ENCODE measurements around the gene CLDN22. TPM values are rescaled to one million over a fixed set of nuclear protein-coding genes. Genes with fewer than 3 reads are reported as not detected.
"Not testable (repeated sequence)": the region's sequence is repeated elsewhere in the genome, so short reads cannot be mapped to it uniquely, and the experiment has no call there.

CLDN22 gene
- total and polyA plus RNA-seq, 10 of the 15 experiments (the other 5 are each of a cell fraction or from before 2014, with no cell fraction given) = not detected

GRCh38 chr4:183326853-183327252 is 6.8 kb upstream of the CLDN22 start:
- Histone ChIP-seq H3K27ac (ENCODE audit: control insufficient read depth, insufficient read depth) (no peak overlapping the region), H3K4me1 (ENCODE audit: control insufficient read depth, insufficient read depth, low read length) (no peaks in the 10 kb centered on the region), H3K4me2 (ENCODE audit: control insufficient read depth, insufficient read depth) (no peak overlapping the region), H2AFZ (ENCODE audit: control insufficient read depth, low read depth, low read length) (no peak overlapping the region), H3K79me2 (ENCODE audit: control insufficient read depth, insufficient read depth, low read length) (no peaks in the 10 kb centered on the region), H3K9me3 (replicated peaks; ENCODE audit: control insufficient read depth, insufficient read depth, low read length) (no peaks in the 10 kb centered on the region; the same call in 2 of the 3 replicates), H3K4me3 (no peak overlapping the region), H3K9ac (ENCODE audit: control insufficient read depth, insufficient read depth, low read length) (no peak overlapping the region), H3K36me3 (ENCODE audit: control insufficient read depth in 2 of 2, insufficient read depth in 2 of 2, low read length in 1 of 2) (no peaks in the 10 kb centered on the region), H4K20me1 (ENCODE audit: control insufficient read depth, insufficient read depth) (no peaks in the 10 kb centered on the region), H3K27me3 (replicated peaks in 1 of 2; ENCODE audit: control insufficient read depth in 2 of 2, insufficient read depth in 2 of 2, low read length in 1 of 2) (no peaks in the 10 kb centered on the region; a peak in 1 of 4 replicates)
- ChIA-PET CTCF (interaction anchor here (0.7 kb wide), 1 partner anchor 742 kb away, joined by 3 read pairs; no protein-coding TSS in a partner anchor), POLR2A (no interaction called here), SMC1A (ENCODE audit: uncharacterized antibody, unreplicated experiment) (no interaction called here), RAD21 (ENCODE audit: unreplicated experiment) (no interaction called here)
- no TSS peak for BruUV-seq (replicated peaks)
- WGBS (ENCODE audit: insufficient coverage, insufficient replicate concordance, low lambda C conversion rate, missing lambda C conversion rate) = 0% methylated on average over 2 of the region's 2 CpGs
- FAIRE-seq = no peak
- no peak for ATAC-seq
- no peak for DNase-seq (ENCODE audit: low read depth, low spot score)
- no peak for TF ChIP-seq ZNF217 (IDR thresholded peaks at IDR 0.05)
- intact Hi-C loops (cut with micrococcal nuclease; ENCODE audit: unreplicated experiment) (no loop called here), in situ Hi-C loops (cut with MboI) (no loop called here)

DNA sequence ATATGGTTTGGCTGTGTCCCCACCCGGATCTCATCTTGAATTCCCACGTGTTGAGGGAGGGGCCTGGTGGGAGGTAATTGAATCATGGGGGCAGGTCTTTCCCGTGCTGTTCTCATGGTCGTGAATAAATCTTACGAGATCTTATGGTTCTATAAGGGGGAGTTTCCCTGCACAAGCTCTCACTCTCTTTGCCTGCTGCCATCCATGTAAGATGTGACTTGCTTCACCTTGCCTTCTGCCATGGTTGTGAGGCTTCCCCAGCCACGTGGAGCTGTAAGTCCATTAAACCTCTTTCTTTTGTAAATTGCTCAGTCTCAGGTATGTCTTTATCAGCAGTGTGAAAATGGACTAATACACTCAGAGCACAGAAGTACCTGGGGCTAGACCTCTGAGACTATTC is 6.3 kb upstream of the CLDN22 start:
- POLR2A ChIA-PET = interaction anchor here (0.6 kb wide), 1 partner anchor 29 kb away, joined by 3 read pairs; no protein-coding TSS in a partner anchor
- in situ Hi-C loops (cut with MboI); H3K4me2 ChIP-seq (ENCODE audit: control insufficient read depth, insufficient read depth); H3K27me3 ChIP-seq (replicated peaks in 1 of 2; ENCODE audit: control insufficient read depth in 2 of 2, insufficient read depth in 2 of 2, low read length in 1 of 2); intact Hi-C loops (cut with micrococcal nuclease; ENCODE audit: unreplicated experiment); H3K4me1 ChIP-seq (ENCODE audit: control insufficient read depth, insufficient read depth, low read length); H3K9me3 ChIP-seq (replicated peaks; ENCODE audit: control insufficient read depth, insufficient read depth, low read length); H3K4me3 ChIP-seq; H3K27ac ChIP-seq (ENCODE audit: control insufficient read depth, insufficient read depth); H3K9ac ChIP-seq (ENCODE audit: control insufficient read depth, insufficient read depth, low read length); H3K36me3 ChIP-seq (ENCODE audit: control insufficient read depth in 2 of 2, insufficient read depth in 2 of 2, low read length in 1 of 2); ATAC-seq; DNase-seq (ENCODE audit: low read depth, low spot score); H3K79me2 ChIP-seq (ENCODE audit: control insufficient read depth, insufficient read depth, low read length); FAIRE-seq; CTCF ChIA-PET; H2AFZ ChIP-seq (ENCODE audit: control insufficient read depth, low read depth, low read length); BruUV-seq (replicated peaks); H4K20me1 ChIP-seq (ENCODE audit: control insufficient read depth, insufficient read depth): not testable (repeated sequence)
- RAD21 ChIA-PET (ENCODE audit: unreplicated experiment) = interaction anchor here (0.6 kb wide), 1 partner anchor 167 kb away, joined by 3 read pairs; no protein-coding TSS in a partner anchor
- WGBS (ENCODE audit: insufficient coverage, insufficient replicate concordance, low lambda C conversion rate, missing lambda C conversion rate) = 23% methylated on average over 6 of the region's 6 CpGs
- SMC1A ChIA-PET (ENCODE audit: uncharacterized antibody, unreplicated experiment) = interaction anchor here (0.6 kb wide), 1 partner anchor 13 kb away, joined by 3 read pairs; no protein-coding TSS in a partner anchor

Measured in GM12878 (cell line).